Karpas-422 (cell line): ENCODE measurements around the gene ADAM22. TPM values are rescaled to one million over a fixed set of nuclear protein-coding genes. Genes with fewer than 3 reads are reported as not detected.

Source experiments
- DNase-seq: peaks from one replicate; pipeline ENCODE4 v3.0.0-alpha.2; 2015
- H2AFZ ChIP-seq: fragments of 200-600 bp; sonication (generic); 2 replicates; pipeline ENCODE4 v1.6.1; 2014; ENCODE audit warnings: antibody characterized with exemption, low read length, mixed read lengths
- H3K27ac ChIP-seq: fragments of 200-600 bp; sonication (generic); 2 replicates; pipeline ENCODE4 v1.5.1; 2014; ENCODE audit warnings: mild to moderate bottlenecking, low read length, moderate library complexity
- H3K27me3 ChIP-seq: fragments of 200-600 bp; sonication (generic); 2 replicates; pipeline ENCODE4 v1.6.1; 2014; ENCODE audit warnings: low read length, mixed read lengths
- H3K36me3 ChIP-seq: fragments of 200-600 bp; sonication (generic); 2 replicates; pipeline ENCODE4 v1.6.1; 2014; ENCODE audit warnings: low read length, mixed read lengths; ENCODE audit not compliant: insufficient read depth
- H3K4me1 ChIP-seq: fragments of 200-600 bp; sonication (generic); 2 replicates; pipeline ENCODE4 v1.6.1; 2014; ENCODE audit warnings: mild to moderate bottlenecking, low read length, mixed read lengths
- H3K4me2 ChIP-seq: fragments of 200-600 bp; sonication (generic); 2 replicates; pipeline ENCODE4 v1.6.1; 2014; ENCODE audit warnings: low read length, low read depth, mild to moderate bottlenecking; ENCODE audit not compliant: poor library complexity, severe bottlenecking
- H3K4me3 ChIP-seq: fragments of 200-600 bp; sonication (generic); 2 replicates; pipeline ENCODE4 v1.5.1; 2014; ENCODE audit warnings: mild to moderate bottlenecking, antibody characterized with exemption, low read length, mixed read lengths
- H3K79me2 ChIP-seq: fragments of 200-600 bp; sonication (generic); 2 replicates; pipeline ENCODE4 v1.6.1; 2014; ENCODE audit warnings: mild to moderate bottlenecking, low read length, mixed read lengths
- H3K9ac ChIP-seq: fragments of 200-600 bp; sonication (generic); 2 replicates; pipeline ENCODE4 v1.6.0; 2014; ENCODE audit warnings: low read length
- H3K9me2 ChIP-seq: fragments of 200-600 bp; sonication (generic), shearing (Covaris generic); replicated peaks from 2 replicates; pipeline ENCODE4 v1.6.0; 2014; ENCODE audit warnings: mild to moderate bottlenecking, low read length, moderate library complexity; ENCODE audit not compliant: insufficient read depth
- H3K9me3 ChIP-seq: fragments of 300-700, 200-600 bp; sonication (generic); 2 replicates; pipeline ENCODE4 v1.6.1; 2014; ENCODE audit warnings: low read length, mixed read lengths
- H4K20me1 ChIP-seq: fragments of 200-600 bp; sonication (generic); 2 replicates; pipeline ENCODE4 v1.6.1; 2014; ENCODE audit warnings: mild to moderate bottlenecking, antibody characterized with exemption, low read length, low read depth; ENCODE audit not compliant: insufficient read depth
- total RNA-seq: library from RNA; depleted of rRNA; stranded (reverse); fragments of >200 nt; shearing (Covaris generic); gene quantifications from 2 replicates; pipeline ENCODE4 v1.2.3, GENCODE V29; 2014; ENCODE audit warnings: low replicate concordance

The ADAM22 gene
- total RNA-seq, 1 experiment from 2014 or later: 6.1 TPM

GRCh38 chr7:88116235-88116795 lies 182.3 kb downstream of the ADAM22 start:
- no peak overlapping the region for H3K4me3 ChIP-seq
- no peaks in the 10 kb centered on the region for H3K9me3 ChIP-seq
- no peaks in the 10 kb centered on the region for H3K79me2 ChIP-seq
- peak; percentile 31 for DNase-seq
- 0 out of 2 replicates have a peak, but pooled peaks cover 6% of the 10 kb centered on the region for H4K20me1 ChIP-seq
- no peak overlapping the region for H3K27ac ChIP-seq
- H2AFZ ChIP-seq: no peak overlapping the region
- H3K4me1 ChIP-seq: no peaks in the 10 kb centered on the region
- no peak overlapping the region for H3K4me2 ChIP-seq
- no peaks in the 10 kb centered on the region for H3K27me3 ChIP-seq
- H3K9ac ChIP-seq: no peak overlapping the region
- no peaks in the 10 kb centered on the region for H3K9me2 ChIP-seq
- H3K36me3 ChIP-seq: no peaks in the 10 kb centered on the region

DNA sequence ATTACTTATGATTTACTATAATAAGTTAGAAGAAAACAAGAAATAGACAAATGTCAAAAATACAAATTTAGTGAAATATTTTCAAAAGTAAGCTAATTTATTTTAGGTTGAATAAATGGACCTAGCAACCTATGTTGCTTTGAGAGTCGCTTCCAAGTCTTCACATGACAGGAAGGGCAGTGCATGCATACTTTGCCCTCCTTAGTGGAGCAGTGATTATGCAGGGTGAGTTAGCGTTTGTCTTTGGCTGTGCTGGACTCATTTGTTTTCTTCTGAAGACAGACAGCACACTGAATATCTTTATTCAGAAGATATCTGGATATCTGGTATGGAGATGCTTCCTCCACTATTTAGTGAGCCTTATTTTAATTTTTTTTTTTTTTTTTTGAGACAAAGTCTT lies 183.3 kb downstream of the ADAM22 start:
- Histone ChIP-seq H3K36me3 (no peaks in the 10 kb centered on the region), H3K27me3 (no peaks in the 10 kb centered on the region), H3K9me2 (no peaks in the 10 kb centered on the region)

DNA sequence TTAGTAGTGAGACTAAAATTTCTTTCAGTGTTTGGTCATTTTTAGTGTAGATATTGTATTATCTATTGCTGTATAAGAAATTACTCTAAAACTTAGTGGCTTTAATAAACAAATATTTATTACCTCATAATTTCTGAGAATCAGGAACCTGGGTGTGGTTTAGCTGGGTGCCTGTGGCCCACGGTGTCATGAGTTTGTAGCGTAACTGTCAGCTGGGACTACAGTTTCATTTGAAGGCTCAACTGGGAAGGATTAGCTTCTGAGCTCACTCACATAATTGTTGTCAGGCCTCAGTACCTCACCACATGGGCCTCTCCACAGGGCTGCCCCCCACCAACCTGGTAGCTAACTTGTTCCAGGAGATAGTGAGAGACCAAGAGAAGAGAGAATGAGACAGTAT lies 187.3 kb downstream of the ADAM22 start:
- Histone ChIP-seq H3K4me2 (no peak overlapping the region), H3K9ac (no peak overlapping the region), H3K27me3 (no peaks in the 10 kb centered on the region), H2AFZ (no peak overlapping the region), H3K36me3 (no peaks in the 10 kb centered on the region), H3K9me2 (no peaks in the 10 kb centered on the region), H3K27ac (no peak overlapping the region), H4K20me1 (no peaks in the 10 kb centered on the region), H3K4me3 (no peak overlapping the region), H3K4me1 (no peaks in the 10 kb centered on the region), H3K9me3 (no peaks in the 10 kb centered on the region), H3K79me2 (no peaks in the 10 kb centered on the region)
- peak; percentile 6 for DNase-seq

More for the DNA sequence above, 183.3 kb downstream of the ADAM22 start:
- H3K4me2 ChIP-seq: no peak overlapping the region
- H3K4me3 ChIP-seq: no peak overlapping the region
- H3K4me1 ChIP-seq: no peaks in the 10 kb centered on the region
- no peaks in the 10 kb centered on the region for H3K9me3 ChIP-seq
- no peaks in the 10 kb centered on the region for H3K79me2 ChIP-seq
- no peak overlapping the region for H2AFZ ChIP-seq
- H4K20me1 ChIP-seq: no peaks in the 10 kb centered on the region
- no peak for DNase-seq
- no peak overlapping the region for H3K9ac ChIP-seq
- no peak overlapping the region for H3K27ac ChIP-seq

- DNase-seq: no peak
- Histone ChIP-seq H2AFZ (no peak overlapping the region), H3K79me2 (no peaks in the 10 kb centered on the region), H3K9ac (no peak overlapping the region), H3K36me3 (no peaks in the 10 kb centered on the region), H3K4me2 (no peak overlapping the region), H3K27ac (no peak overlapping the region), H3K27me3 (no peaks in the 10 kb centered on the region), H3K4me3 (no peak overlapping the region), H3K4me1 (no peaks in the 10 kb centered on the region), H3K9me2 (no peaks in the 10 kb centered on the region), H4K20me1 (no peaks in the 10 kb centered on the region), H3K9me3 (no peaks in the 10 kb centered on the region)
Observed at GRCh38 chr7:88127637-88128290, 193.7 kb downstream of the ADAM22 start.

DNA sequence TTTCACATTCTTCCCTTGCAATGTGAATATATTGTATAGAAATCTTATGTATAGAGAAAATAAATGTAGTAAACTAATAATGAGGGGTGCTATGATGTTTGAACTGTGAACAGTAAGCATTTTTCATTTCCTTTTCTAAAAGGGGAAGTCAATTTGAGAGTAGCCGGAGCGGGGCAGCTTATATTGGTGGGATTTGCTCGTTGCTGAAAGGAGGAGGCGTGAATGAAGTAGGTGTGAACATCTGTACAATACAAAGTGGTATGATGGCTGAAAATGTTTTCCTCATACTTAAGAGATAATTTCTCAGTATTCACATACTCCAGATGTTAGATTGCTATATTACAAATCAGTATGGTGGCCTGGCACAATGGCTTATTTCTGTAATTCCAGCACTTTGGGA lies 198.7 kb downstream of the ADAM22 start:
- Histone ChIP-seq H3K27ac (no peak overlapping the region), H2AFZ (no peak overlapping the region), H3K27me3 (no peaks in the 10 kb centered on the region), H3K4me1 (no peaks in the 10 kb centered on the region), H3K79me2 (no peaks in the 10 kb centered on the region), H3K4me2 (no peak overlapping the region), H3K9me3 (no peaks in the 10 kb centered on the region), H3K4me3 (no peak overlapping the region), H3K36me3 (no peaks in the 10 kb centered on the region), H3K9me2 (no peaks in the 10 kb centered on the region), H3K9ac (no peak overlapping the region), H4K20me1 (no peaks in the 10 kb centered on the region)
- peak; percentile 43 for DNase-seq

GRCh38 chr7:88140947-88141346 lies 206.9 kb downstream of the ADAM22 start:
- H4K20me1 ChIP-seq: no peaks in the 10 kb centered on the region
- no peak overlapping the region for H3K4me3 ChIP-seq
- no peaks in the 10 kb centered on the region for H3K36me3 ChIP-seq
- H2AFZ ChIP-seq: no peak overlapping the region
- no peaks in the 10 kb centered on the region for H3K4me1 ChIP-seq
- no peaks in the 10 kb centered on the region for H3K9me2 ChIP-seq
- no peaks in the 10 kb centered on the region for H3K79me2 ChIP-seq
- no peak overlapping the region for H3K27ac ChIP-seq
- H3K27me3 ChIP-seq: no peaks in the 10 kb centered on the region
- H3K9ac ChIP-seq: no peak overlapping the region
- H3K9me3 ChIP-seq: no peaks in the 10 kb centered on the region
- no peak overlapping the region for H3K4me2 ChIP-seq
- DNase-seq: no peak

DNA sequence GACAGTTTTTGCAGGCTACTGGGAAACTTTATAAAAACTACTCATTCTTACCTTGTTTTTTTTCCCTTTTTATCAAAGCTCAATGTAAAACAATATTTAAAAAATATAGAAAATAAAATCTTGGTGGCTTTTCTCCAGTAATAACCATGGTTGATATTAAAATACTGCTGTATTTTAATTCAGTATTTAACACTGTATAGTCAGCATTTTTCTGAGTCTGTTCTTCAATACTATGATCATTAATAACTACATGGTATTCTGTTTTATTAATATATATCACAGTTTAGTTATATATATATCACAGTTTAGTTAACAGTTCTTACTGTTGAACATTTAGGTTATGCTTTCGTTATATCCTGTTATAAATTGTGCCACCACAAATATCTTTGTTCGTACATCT lies 207.4 kb downstream of the ADAM22 start:
- no peak overlapping the region for H3K9ac ChIP-seq
- DNase-seq: no peak
- no peaks in the 10 kb centered on the region for H3K27me3 ChIP-seq
- H3K36me3 ChIP-seq: no peaks in the 10 kb centered on the region
- H3K4me1 ChIP-seq: no peaks in the 10 kb centered on the region
- H3K4me3 ChIP-seq: no peak overlapping the region
- H3K79me2 ChIP-seq: no peaks in the 10 kb centered on the region
- H4K20me1 ChIP-seq: no peaks in the 10 kb centered on the region
- H3K27ac ChIP-seq: no peak overlapping the region
- H3K9me2 ChIP-seq: no peaks in the 10 kb centered on the region
- no peak overlapping the region for H2AFZ ChIP-seq
- H3K4me2 ChIP-seq: no peak overlapping the region
- no peaks in the 10 kb centered on the region for H3K9me3 ChIP-seq

DNA sequence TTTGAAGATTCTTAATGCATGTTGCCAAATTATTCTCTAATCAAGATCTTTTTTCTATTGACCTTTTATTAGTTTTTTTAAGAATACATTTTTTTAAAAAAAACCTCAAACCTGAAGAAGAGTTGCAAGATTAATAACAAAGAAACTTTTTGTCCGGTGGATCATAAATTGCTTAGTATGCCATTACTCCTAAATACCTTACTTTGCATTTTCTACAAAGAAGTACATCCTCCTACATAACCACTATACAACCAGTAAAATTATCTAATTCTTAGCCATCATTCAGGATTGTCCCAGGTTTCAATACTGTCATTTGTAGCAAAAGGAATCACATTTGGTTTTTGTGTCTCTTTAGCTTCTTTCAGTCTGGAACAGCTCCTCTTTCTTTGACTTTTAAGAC lies 207.9 kb downstream of the ADAM22 start:
- no peaks in the 10 kb centered on the region for H3K4me1 ChIP-seq
- H3K36me3 ChIP-seq: no peaks in the 10 kb centered on the region
- H4K20me1 ChIP-seq: no peaks in the 10 kb centered on the region
- H3K4me3 ChIP-seq: no peak overlapping the region
- H3K9ac ChIP-seq: no peak overlapping the region
- no peaks in the 10 kb centered on the region for H3K9me2 ChIP-seq
- H3K27me3 ChIP-seq: no peaks in the 10 kb centered on the region
- H3K79me2 ChIP-seq: no peaks in the 10 kb centered on the region
- no peak overlapping the region for H3K27ac ChIP-seq
- no peak overlapping the region for H3K4me2 ChIP-seq
- no peak for DNase-seq
- no peak overlapping the region for H2AFZ ChIP-seq
- no peaks in the 10 kb centered on the region for H3K9me3 ChIP-seq
